GM18868 (cell line): ENCODE results near the gene TGM1.
"Not testable (repeated sequence)": the region's sequence is repeated elsewhere in the genome, so short reads cannot be mapped to it uniquely, and the experiment has no call there.

Source experiments
- ATAC-seq: cut with Tn5 transposase; IDR thresholded peaks from one replicate; pipeline ENCODE4 v1.9.1; 2021; ENCODE audit warnings: mild to moderate bottlenecking, moderate library complexity; ENCODE audit not compliant: unreplicated experiment

Gene TGM1

DNA sequence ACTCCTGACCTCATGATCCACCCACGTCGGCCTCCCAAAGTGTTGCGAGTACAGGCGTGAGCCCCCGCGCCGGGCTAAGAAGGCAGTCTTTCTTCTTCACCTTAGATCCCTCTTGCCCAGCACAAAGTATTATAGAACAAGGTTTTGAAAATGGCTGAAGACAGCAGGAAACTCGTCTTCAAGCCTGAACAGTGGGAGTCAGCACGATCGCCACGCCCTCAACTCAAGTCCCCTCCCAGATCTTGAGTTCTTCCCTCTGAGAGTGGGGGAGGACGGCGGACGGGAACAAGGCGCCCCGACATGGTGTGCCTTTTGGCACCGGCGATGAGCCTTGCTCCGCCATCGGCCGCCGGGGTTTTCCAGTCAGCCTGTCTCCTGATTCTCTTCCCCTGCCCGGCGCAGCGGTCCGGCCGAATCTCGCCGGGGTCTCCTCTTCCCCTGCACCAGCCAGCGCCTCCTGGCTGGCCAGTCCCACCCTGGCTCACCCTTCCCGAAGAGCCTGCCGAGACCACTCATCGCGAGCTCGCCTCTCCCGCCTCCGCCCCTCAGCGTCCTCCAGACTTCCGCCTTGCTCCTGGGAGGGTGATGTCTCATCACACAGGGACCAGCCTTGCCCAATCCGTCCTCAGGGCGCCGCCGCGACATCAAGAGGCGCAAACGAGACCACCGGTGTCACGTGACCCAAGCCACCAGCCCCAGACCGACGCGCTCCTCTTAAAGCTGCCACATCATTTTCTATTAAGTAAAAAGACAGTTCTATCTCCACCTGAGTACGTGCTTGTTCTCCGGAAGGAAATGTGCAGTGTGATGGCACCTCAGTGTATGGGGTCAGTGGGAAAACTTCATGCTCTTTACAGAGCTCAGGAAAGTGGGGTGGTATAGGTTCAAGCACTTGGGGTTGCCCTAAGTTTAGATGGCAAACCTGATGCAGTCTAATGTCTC, 49.8 kb downstream of the TGM1 start, which contains the start of gene CHMP4A:
CHMP4A (minus strand) TSS at position 565 of the 942 bp plus-strand sequence; CDS start at position 516, 49 bp downstream.
- ATAC-seq, result peak; percentile 84

DNA sequence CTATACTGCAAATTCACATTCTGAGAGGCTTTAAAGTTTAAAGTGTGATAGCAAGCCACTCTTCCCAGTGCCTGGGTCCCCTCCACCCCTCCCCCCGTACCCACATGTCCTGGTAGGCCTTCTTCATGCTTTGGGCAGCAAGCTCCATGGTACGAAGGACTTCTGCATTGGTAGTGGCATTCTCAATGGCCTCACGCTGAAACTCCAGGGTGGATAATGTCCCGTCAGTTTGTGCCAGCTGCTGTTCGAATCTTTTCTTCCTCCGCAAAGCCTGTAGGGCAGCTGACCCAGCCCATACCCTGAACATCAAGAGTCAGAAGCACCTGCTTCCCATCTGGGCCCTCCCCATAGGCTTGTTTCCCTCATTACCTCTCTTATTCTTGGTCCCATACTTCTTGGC, 51.7 kb downstream of the TGM1 start:
- no peak for ATAC-seq

DNA sequence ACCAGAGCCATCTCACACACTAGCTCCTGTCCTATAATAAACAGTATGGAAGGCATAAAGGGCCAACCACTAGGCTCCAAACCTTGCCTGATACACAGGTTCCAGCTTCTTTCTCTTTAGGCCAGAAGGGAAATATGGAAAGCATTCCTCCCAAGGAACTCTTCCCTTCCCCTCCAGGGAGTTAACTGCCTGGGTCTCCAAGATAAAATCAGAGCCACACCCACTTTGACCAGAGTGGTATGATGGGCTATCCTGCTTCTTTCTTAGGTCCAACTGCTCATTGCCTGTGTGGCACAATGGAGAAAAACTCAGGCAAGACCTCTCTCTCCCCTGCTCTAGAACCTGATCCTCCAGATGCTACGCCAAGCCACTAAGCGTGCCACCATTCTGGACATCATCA, 55.4 kb downstream of the TGM1 start:
- no peak for ATAC-seq

DNA sequence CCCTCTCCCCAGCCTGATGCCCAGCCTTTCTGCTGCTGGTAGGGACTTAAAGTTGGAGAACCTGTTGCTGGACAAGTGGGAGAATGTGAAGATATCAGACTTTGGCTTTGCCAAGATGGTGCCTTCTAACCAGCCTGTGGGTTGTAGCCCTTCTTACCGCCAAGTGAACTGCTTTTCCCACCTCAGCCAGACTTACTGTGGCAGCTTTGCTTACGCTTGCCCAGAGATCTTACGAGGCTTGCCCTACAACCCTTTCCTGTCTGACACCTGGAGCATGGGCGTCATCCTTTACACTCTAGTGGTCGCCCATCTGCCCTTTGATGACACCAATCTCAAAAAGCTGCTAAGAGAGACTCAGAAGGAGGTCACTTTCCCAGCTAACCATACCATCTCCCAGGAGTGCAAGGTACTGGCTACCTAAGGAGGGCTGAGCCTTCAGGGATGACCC, 55.8 kb downstream of the TGM1 start:
- ATAC-seq, result no peak

DNA sequence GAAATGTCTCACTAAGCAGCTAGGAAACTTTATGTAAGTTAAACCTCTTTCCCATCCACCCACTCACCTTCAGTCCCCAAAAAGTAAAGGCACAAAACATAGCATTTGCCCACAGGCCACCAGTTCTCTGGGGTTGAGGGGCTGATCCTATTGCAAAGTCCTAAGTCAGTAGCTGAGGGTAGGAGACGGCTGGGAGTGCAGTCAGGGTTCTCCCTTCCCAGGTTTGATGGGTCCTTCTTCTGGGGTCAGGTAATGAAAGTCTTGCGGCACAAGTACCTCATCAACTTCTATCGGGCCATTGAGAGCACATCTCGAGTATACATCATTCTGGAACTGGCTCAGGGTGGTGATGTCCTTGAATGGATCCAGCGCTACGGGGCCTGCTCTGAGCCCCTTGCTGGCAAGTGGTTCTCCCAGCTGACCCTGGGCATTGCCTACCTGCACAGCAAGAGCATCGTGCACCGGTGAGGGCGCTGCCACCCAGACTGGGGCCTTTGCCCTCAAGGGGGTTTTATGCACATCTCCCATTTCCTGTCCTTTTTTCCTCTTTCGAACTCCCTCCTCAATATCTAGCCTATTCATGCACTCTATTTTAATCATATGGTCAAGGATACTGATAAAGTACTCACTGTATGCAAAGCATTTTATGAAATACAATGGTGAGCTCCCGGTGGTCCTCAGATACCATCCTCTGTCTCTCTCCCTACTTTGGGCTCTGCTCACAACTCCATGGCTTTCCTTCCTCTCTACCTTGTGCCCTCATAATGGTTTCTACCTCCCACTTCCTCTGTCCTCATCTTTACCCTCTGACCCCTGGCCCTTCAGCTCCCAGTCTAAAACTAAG, 56.5 kb downstream of the TGM1 start:
- no peak for ATAC-seq

DNA sequence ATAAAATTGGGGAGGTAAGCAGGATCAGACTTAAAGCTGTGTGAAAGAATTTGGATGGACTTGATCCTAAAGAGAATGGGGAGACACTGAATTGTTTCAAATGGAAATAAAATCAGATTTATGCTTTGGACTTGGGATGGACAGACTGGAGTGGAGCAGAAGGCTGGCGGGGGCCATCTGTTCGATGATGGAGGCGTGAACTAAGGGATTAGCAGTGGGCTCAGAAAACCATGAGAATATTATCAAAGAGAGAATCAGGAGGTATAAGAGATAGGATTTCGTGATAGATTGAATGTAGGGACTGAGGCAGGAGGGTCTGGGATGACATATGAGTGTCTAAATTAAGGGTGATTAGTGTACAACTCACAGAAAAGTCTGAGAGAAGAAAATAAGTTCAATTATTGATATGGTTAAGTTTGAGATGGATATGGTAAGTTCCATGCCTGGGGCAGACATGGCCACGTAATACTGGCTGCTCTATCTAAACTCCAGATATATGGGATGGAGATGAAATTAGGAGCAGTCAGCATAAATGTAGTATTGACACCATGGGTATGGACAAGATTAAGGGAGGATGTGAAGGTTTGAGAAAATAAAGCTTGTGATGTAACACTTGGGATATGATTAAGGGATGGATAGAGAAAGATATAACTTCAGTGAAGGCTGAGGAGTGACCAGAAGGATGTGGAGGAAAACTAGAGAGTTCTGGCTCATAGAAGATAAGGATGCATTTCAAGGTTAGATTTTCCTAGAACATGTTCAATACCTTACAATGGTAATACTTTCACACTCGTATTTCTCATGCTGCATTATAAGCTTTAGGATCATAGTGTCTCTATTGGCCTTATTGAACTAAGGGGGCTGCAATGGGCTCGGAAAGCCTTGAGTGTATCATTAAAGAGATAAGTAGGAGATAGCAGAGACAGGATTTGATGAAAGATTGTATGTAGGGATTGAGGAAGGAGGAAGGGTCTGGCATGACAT, 58.5 kb downstream of the TGM1 start:
- no peak for ATAC-seq

DNA sequence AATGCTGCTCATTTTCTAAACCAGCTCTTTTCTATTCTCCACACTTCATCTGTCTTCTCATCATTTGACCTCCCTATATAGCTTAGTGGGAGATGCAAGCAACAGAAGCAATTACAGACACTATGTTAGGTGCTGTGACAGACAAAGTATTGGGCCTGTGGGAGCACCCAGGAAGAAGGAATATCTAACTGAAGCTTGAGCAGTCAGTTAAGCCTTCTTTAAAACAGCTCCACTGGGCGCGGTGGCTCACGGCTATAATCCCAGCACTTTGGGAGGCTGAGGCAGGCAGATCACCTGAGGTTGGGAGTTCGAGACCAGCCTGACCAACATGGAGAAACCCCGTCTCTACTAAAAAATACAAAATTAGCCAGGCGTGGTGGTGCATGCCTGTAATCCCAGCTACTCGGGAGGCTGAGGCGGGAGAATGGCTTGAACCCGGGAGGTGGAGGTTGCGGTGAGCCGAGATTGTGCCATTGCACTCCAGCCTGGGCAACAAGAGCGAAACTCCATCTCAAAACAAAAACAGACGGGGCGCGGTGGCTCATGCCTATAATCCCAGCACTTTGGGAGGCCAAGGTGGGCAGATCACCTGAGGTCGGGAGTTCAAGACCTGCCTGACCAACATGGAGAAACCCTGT, 59.6 kb downstream of the TGM1 start:
- ATAC-seq, result not testable (repeated sequence)

DNA sequence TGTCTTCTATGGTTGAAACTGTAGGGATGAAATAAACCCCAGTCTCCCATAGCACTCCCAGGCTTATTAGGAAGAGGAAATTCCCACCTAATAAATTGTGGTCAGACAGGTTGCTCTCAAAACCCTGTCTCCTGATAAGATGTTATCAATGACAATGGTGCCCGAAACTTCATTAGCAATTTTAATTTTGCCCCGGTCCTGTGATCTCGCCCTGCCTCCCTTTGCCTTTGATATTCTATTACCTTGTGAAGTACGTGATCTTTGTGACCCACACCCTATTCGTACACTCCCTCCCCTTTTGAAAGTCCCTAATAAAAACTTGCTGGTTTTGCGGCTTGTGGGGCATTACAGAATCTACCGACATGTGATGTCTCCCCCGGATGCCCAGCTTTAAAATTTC, 60.4 kb downstream of the TGM1 start:
- not testable (repeated sequence) for ATAC-seq
